A549 treated with ZK216348 at 1 μM for 4 hours (cell line): ENCODE data around the gene KRTAP25-1. TPM values are rescaled to one million over a fixed set of nuclear protein-coding genes. Genes with fewer than 3 reads are reported as not detected.

Experiments used
- total RNA-seq: library from RNA; stranded (reverse); fragments of 200-300 nt; extraction: Qiagen RNA extraction; gene quantifications from 5 replicates; pipeline ENCODE4 v1.2.3, GENCODE V29; 2022; ENCODE audit warnings: low read depth

Gene KRTAP25-1
- not detected in 5 replicates for total RNA-seq

GRCh38 chr21:30289215-30289614 is at the start of gene KRTAP25-1:
Gene KRTAP25-1 (minus strand): TSS chr21:30289514. CDS start chr21:30289490, 24 bp downstream.

GRCh38 chr21:30337276-30337744 is 48.0 kb upstream of the KRTAP25-1 start, which contains the start of gene KRTAP27-1:
Gene KRTAP27-1 (minus strand): TSS chr21:30337694. CDS start chr21:30337668, 26 bp downstream.

GRCh38 chr21:30320215-30320614 is 30.9 kb upstream of the KRTAP25-1 start, which contains the start of gene KRTAP26-1:
Gene KRTAP26-1 (minus strand): TSS chr21:30320315. CDS start chr21:30320035, 280 bp downstream.

GRCh38 chr21:30282850-30283249 is 6.5 kb downstream of the KRTAP25-1 start, which contains the start of gene KRTAP24-1:
Gene KRTAP24-1 (minus strand): TSS chr21:30282950. CDS start chr21:30282932, 18 bp downstream.

Other genes with a start within 250 kb of the KRTAP25-1 start
- gene CLDN17, start 122.7 kb downstream of the KRTAP25-1 start, total RNA-seq, result not detected in 5 replicates
- gene CLDN8, start 73.4 kb downstream of the KRTAP25-1 start, total RNA-seq, result not detected in 5 replicates
- not detected in 5 replicates for gene KRTAP24-1, start 6.6 kb downstream of the KRTAP25-1 start, total RNA-seq
- not detected in 5 replicates for gene KRTAP26-1, start 30.8 kb upstream of the KRTAP25-1 start, total RNA-seq
- gene KRTAP27-1, start 48.2 kb upstream of the KRTAP25-1 start, total RNA-seq, result not detected in 5 replicates
- gene KRTAP23-1, start 59.1 kb upstream of the KRTAP25-1 start, total RNA-seq, result not detected in 5 replicates
- not detected in 5 replicates for gene KRTAP13-2, start 82.8 kb upstream of the KRTAP25-1 start, total RNA-seq
- gene KRTAP13-1, start 106.5 kb upstream of the KRTAP25-1 start, total RNA-seq, result not detected in 5 replicates
- not detected in 5 replicates for gene KRTAP13-3, start 136.4 kb upstream of the KRTAP25-1 start, total RNA-seq
- not detected in 5 replicates for gene KRTAP13-4, start 140.7 kb upstream of the KRTAP25-1 start, total RNA-seq
- gene KRTAP15-1, start 150.8 kb upstream of the KRTAP25-1 start, total RNA-seq, result not detected in 5 replicates
- gene KRTAP19-1, start 190.9 kb upstream of the KRTAP25-1 start, total RNA-seq, result not detected in 5 replicates
- not detected in 5 replicates for gene KRTAP19-2, start 197.9 kb upstream of the KRTAP25-1 start, total RNA-seq
- gene KRTAP19-3, start 202.5 kb upstream of the KRTAP25-1 start, total RNA-seq, result not detected in 5 replicates
- not detected in 5 replicates for gene KRTAP19-4, start 207.7 kb upstream of the KRTAP25-1 start, total RNA-seq
- gene KRTAP19-5, start 212.6 kb upstream of the KRTAP25-1 start, total RNA-seq, result not detected in 5 replicates